GM21619 (cell line): Measurements from ENCODE around the gene WDR37.
A peak's percentile ranks its signal among the peaks of the same experiment; 100 is the strongest.
"Not testable (repeated sequence)": the region's sequence is repeated elsewhere in the genome, so short reads cannot be mapped to it uniquely, and the experiment has no call there.

Experiments
- ATAC-seq: cut with Tn5 transposase; IDR thresholded peaks from one replicate; pipeline ENCODE4 v1.9.1; 2021; ENCODE audit not compliant: unreplicated experiment

Gene WDR37

GRCh38 chr10:1149793-1150637 is 93.8 kb downstream of the WDR37 start:
- ATAC-seq: no peak

GRCh38 chr10:1150638-1150955 is 94.4 kb downstream of the WDR37 start:
- no peak for ATAC-seq

- ATAC-seq: peak; percentile 77
These were observed 95.2 kb downstream of the WDR37 start for GRCh38 chr10:1151076-1152033.

DNA sequence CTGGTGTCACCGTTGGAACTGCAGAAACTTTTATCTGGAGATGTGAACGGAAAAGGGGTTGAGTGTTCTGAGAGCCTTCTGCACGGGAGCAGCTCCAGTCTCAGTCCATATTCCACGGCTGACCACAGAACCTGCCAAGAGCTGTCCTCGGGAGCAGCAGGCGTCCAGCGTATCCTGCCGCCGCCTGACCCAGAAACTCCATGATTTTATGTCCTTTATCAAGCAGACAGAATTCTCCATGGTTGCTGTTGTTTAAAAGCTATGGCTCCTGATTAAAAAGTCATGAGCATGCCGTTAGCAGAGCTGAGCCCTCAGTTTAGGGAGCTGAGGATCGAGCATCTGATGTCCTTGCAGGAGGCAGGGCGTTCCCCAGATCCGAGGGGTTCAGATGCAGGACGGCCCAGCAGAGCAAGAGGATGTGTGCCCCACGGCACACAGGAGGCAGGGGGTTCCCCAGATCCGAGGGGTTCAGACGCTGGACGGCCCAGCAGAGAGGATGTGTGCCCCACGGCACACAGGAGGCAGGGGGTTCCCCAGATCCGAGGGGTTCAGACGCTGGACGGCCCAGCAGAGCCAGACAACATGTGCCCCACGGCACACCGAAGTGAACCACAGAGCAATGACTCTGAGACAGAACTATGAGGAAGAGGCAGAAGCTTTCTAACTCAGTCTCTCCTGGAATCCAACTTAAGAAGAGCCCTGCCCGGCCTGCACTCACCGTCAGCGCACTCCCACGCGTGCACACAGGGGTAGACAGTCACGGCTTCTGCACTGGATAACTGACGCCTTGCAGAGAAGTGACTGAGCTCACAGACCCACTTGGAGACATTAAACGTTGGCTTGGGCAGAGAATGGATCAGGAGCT is 96.4 kb downstream of the WDR37 start:
- ATAC-seq: no peak

- ATAC-seq: no peak
These were observed 97.1 kb downstream of the WDR37 start for GRCh38 chr10:1153251-1153763.

DNA sequence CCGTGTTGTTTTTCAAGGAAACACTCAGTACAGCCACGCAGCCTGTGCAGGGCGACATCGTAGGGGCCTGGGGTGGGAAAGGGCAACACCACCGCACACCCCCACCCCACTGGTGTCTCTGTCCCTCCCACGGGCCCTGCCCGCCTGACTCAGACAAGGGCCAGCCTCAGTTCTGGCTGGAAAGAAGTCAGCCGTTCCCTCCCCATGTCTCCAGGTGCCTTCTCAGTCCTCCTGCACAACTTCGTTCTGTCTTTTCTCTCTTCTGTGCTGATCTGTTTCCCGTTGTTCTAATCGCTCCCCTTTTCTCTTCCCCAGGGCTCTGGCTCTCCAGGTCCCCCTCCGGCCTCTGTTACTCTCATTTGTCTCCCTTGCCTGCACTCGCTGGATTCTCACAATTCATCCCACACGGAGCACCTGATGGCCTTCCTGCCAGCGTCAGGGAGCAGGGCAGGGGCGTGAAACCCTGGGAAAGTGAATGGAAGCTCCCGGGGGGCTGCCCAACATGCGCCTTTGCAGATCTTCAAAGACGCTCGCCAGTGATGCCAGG is 97.7 kb downstream of the WDR37 start:
- ATAC-seq: no peak

- no peak for ATAC-seq
These were observed 98.5 kb downstream of the WDR37 start for GRCh38 chr10:1154531-1155295.

DNA sequence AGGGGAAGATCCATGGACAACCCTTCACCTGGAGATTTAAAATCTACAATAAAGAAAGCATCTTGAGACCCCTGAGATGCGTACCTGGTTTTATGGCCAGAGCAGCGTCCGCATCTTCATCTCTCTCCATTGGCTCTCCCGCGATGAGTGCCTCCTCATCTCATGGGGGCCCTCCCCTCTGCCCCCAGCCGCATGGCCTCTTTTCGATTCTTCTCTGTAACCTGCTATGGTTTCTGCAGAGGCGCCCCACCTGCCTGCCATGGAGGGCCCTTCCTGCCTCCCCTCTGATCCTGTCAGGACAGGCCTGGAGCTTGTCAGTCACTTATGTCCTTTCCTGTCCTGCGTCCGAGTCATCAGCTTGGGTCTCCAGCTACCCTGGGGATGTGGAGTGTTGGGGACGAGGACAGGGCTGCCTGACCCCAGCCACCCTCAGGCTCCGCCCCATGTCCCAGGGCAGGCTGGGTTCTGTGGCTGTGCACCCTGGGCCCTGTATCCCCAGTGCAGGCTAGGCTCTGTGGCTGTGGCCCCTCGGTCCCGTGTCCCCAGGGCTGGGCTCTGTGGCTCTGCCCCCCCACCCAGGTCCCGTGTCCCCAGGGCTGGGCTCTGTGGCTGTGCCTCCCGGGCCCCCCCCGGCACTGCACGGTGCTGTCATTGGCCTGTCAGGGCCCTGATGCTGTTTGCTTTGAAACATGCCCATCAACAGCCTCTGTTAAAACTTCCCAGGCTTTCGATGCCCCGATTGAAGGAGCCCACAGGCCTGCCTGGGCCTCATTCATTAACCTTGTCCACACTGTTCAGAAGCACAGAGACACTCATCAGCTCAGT is 99.8 kb downstream of the WDR37 start:
- ATAC-seq: no peak

DNA sequence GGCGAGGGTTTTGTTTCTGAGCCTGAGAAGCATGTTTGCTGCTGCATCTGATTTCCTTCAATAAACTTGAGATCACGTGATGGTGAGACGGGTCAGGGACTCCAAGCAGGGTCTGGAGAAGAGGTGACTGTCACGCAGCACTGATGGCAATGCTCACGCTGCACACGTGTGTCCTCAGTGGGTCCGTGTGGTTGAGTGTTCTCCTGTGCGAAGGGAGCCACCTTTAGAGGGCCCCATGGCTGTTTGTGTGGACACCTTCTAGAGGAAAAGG is 100.4 kb downstream of the WDR37 start:
- no peak for ATAC-seq

DNA sequence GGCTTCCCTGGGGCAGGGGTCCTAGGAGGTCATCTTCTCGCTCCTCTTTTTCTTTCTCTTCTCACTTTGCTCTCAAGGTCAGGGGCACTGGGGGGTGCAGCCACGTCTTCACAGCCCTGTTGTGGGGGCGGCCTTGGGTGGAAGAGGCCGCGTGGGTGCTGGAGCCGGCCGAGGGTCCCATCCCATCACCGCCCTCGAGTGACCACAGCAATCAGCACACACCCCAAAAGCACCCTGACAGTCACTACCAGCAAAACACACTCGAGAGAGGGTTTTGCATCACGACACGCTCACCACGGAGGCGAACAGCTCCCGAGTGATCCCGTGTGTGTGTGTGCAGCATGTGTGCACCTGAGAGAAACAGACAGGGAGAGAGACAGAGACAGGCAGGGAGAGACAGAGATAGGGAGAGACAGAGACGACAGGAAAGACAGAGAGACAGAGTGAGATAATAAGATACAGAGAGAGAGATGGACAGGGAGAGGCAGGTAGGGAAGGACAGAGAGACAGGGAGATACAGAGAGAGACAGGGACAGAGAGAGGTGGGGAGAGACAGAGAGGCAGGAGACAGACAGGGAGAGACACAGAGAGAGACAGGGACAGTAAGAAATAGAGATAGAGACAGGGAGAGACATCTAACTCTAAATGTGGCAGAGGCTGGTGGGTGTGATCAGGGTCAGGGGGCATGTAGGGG is 100.9 kb downstream of the WDR37 start:
- ATAC-seq: no peak

GRCh38 chr10:1157615-1157933 is 101.4 kb downstream of the WDR37 start:
- no peak for ATAC-seq

- ATAC-seq: no peak
These were observed 101.9 kb downstream of the WDR37 start for GRCh38 chr10:1158066-1158465.

DNA sequence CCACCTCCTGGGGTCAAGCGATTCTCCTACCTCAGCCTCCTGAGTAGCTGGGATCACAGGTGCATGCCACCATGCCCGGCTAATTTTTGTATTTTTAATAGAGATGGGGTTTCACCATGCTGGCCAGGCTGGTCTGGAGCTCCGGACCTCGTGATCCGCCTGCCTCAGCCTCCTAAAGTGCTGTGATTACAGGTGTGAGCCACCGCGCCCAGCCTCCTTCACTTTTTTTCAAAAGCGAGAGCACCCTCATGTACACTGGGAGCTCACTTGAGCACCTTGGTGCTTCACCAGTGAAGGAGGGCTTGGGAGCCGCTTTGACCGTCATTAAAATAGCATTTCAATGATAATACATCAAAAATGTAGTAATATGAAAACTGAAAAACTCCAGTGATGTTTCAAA is 102.4 kb downstream of the WDR37 start:
- ATAC-seq: not testable (repeated sequence)

- ATAC-seq: no peak
These were observed 103.2 kb downstream of the WDR37 start for GRCh38 chr10:1159131-1160061.

GRCh38 chr10:1160561-1161314 is 104.6 kb downstream of the WDR37 start:
- no peak for ATAC-seq

GRCh38 chr10:1161315-1161673 is 105.1 kb downstream of the WDR37 start:
- not testable (repeated sequence) for ATAC-seq
